ENCODE results near the gene VOPP1.

DNA sequence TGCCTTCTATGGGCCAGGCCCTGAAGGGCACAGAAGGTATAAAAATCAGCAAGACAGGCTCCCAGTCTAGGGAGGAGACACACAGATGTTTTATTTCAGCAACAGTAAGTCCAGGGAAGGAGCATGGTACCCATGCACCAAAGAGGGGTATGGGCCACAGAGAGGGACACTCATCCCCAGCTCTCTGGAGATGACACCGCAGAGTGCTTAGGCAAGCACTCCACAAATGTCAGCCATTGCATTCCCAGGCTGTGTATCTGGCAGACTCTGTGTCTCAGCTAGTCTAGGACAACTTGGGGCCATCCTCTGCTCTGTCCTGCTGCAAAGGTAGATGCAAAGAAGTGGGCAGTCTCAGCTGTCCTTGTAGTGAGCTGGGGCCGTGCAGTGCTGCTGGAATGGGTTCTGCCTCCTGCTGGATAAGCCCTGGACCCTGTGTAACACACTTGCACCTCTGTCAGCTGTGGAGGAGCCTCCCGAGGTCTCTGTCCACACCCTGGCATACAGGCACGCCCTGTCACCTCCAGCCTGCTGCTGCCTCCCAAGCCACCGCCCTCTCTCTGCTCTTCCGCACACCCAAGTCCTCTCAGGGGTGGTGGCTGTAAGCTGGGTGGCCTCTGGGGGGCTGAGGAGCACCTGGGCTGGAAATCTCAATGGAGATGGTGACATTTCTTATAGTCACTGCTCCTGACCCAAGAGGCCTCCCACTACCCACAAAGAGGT, 57.6 kb downstream of the VOPP1 start:
- TF ChIP-seq FOXA1 (IDR thresholded peaks at IDR 0.05), result no peak
- TF ChIP-seq FOXA1 (CRISPR knock-in tag; IDR thresholded peaks at IDR 0.05), result no peak
- no peak for TF ChIP-seq THAP8 (CRISPR knock-in tag; IDR thresholded peaks at IDR 0.05; ENCODE audit: borderline replicate concordance)
- TF ChIP-seq ELF1 (CRISPR knock-in tag; IDR thresholded peaks at IDR 0.05), result no peak
- TF ChIP-seq, protein P1, sequence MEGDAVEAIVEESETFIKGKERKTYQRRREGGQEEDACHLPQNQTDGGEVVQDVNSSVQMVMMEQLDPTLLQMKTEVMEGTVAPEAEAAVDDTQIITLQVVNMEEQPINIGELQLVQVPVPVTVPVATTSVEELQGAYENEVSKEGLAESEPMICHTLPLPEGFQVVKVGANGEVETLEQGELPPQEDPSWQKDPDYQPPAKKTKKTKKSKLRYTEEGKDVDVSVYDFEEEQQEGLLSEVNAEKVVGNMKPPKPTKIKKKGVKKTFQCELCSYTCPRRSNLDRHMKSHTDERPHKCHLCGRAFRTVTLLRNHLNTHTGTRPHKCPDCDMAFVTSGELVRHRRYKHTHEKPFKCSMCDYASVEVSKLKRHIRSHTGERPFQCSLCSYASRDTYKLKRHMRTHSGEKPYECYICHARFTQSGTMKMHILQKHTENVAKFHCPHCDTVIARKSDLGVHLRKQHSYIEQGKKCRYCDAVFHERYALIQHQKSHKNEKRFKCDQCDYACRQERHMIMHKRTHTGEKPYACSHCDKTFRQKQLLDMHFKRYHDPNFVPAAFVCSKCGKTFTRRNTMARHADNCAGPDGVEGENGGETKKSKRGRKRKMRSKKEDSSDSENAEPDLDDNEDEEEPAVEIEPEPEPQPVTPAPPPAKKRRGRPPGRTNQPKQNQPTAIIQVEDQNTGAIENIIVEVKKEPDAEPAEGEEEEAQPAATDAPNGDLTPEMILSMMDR (CRISPR knock-in tag; IDR thresholded peaks at IDR 0.05), result no peak
- TF ChIP-seq E2F1 (CRISPR knock-in tag; IDR thresholded peaks at IDR 0.05), result no peak
- TF ChIP-seq UBTF (CRISPR knock-in tag; IDR thresholded peaks at IDR 0.05), result no peak
- no peak for TF ChIP-seq CENPT (CRISPR knock-in tag; IDR thresholded peaks at IDR 0.05; ENCODE audit: low read depth)
- no peak for TF ChIP-seq ZFY (CRISPR knock-in tag; IDR thresholded peaks at IDR 0.05)
- no peak for TF ChIP-seq HIVEP1 (CRISPR knock-in tag; IDR thresholded peaks at IDR 0.05)
- no peak for TF ChIP-seq BORCS8-MEF2B (CRISPR knock-in tag; IDR thresholded peaks at IDR 0.05)

All from HepG2 (cell line).